Right lobe of liver (tissue), 4 donors: ENCODE results near the gene TEX55.

Experiments used
- CTCF ChIP-seq, 4 donors: fragments of 200-600 bp in 3 of 4; fragments of 450-650 bp in 1 of 4; IDR thresholded peaks; one replicate each; pipeline versions ENCODE4 v1.5.1 to v1.8.0; 2016 to 2022; ENCODE audit warnings: antibody characterized with exemption in 4 of 4, mild to moderate bottlenecking in 2 of 4
- POLR2A ChIP-seq: fragments of 450-650 bp; IDR thresholded peaks from one replicate; pipeline ENCODE4 v1.6.1; 2017; ENCODE audit warnings: antibody characterized with exemption, mild to moderate bottlenecking
- donor health status: DM: no; HTN: no; CAD: no.
- donor health status: DM: no; HTN: no; CAD: no.
- donor health status: DM: no; HTN: yes; CAD: no.

- TF ChIP-seq CTCF (IDR thresholded peaks at IDR 0.05) (no peak), POLR2A (no peak)
These were observed 46.2 kb upstream of the TEX55 start for GRCh38 chr3:119099785-119100184.
